DND-41 (cell line): ENCODE data around the gene TRERF1.

Experiments
- CTCF ChIP-seq: IDR thresholded peaks from 2 replicates; pipeline ENCODE4 v1.5.1; 2012; ENCODE audit warnings: borderline replicate concordance, low read length, moderate library complexity, mild to moderate bottlenecking; ENCODE audit not compliant: poor library complexity, severe bottlenecking; ENCODE audit errors: extremely low read depth
- EZH2 ChIP-seq: IDR thresholded peaks from 3 replicates; pipeline ENCODE4 v1.6.1; 2012; ENCODE audit warnings: borderline replicate concordance, low read depth, mild to moderate bottlenecking, moderate library complexity, low read length, inconsistent platforms; ENCODE audit not compliant: severe bottlenecking

GRCh38 chr6:42251911-42252637, 199.7 kb downstream of the TRERF1 start:
- TF ChIP-seq CTCF (no peak), EZH2 (no peak)
